SK-N-DZ (cell line): ENCODE measurements around the gene CLRN3.

Experiments used
- DNase-seq: peaks from one replicate; pipeline ENCODE4 v3.0.0-alpha.2; 2015; ENCODE audit warnings: low spot score

Gene CLRN3

DNA sequence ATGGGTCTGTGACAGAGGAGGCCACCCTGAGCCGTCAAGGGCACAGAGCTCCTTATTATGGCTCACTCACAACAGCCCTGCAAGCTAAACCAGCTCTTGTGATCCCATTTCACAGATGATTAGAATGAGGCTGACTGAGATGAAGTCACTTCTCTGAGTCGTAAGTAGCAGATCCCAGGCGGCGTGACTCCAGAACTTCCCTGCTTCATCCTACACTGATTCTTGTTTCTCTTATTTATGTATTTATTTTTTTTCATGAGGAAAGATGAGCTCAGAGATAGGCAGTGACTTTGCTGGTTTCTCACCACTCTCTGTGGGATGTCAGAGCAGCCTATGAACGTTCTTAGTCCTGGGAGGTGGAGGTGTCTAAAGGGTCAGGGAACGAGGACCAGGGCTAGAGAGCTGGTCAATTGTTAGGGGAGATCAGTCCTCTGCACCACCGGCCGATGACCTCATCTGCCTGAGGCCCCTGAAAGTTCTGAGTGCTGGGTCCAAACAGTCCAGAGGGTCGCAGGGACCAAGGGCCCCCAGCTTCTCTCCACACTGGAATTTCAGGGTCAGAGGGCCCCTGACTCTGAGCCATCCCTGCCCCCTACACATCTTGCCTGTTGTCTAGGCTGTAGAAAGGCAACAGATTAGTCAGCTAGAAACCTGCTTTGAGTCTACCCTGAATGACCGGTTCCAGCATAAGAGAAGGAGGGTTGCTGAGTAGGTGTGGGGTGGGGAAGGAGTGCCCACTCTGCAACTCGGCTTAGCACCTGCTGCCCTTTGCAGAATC is 17.9 kb downstream of the CLRN3 start:
- no peak for DNase-seq

DNA sequence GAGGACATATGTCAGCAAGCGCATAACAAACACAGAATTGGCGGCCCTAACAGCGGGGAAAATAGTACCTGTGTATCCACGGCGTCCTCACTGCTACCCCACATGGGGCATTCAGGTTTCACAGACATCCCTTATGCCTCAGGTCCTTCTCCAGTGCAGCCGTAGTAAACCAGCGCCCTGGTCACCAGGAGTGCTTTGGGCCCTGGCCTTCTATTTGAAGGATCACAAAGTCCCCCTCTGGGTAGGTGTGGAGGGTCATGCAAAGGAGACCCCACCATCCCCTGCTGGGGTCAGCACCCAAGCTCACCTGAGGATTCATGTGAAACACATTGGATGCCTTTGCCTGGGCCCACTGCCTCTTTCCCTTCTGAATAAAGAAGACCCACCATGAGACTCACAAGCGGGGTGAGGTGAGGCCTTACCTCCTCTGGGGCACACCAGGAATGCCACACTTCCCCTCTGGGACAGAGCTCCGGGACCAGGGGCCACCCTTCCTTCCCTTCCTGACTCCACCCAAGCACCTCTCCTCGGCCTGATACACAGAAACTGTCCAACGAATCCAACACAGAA is 18.8 kb downstream of the CLRN3 start:
- no peak for DNase-seq

DNA sequence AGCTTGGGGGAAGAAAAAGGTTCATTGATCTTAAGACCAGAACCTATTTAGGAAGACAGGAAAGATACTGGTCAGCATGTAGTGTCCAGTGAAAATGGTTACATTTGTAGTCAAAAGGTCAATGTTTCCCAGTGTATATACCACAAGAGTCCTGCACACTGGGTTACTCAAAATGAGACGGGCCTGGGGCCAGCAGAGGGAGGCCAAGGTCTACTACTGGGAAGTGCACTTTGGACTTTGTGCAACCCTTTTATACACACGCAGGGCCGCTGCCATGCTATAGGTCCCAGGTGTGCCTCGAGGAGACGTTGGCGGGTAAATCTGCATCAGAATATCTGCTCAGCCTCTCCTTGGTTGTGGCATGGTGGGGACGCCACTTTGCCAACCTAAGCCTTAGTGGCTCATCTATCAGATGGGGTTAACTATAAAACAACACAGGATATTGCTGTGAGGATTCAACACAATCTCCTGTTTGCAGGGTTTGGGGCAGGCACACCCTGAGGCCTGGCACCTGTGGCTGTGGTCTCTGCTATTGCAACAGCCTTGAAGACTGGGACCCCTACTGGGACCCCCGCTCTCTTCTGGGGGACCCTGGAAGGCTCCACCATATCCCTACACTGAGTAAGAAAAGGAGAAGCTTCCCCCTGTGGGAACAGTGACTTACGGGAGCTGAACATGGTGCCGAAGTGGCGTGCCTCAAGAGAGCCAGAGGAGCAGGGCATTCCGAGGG is 19.7 kb downstream of the CLRN3 start:
- DNase-seq = no peak

DNA sequence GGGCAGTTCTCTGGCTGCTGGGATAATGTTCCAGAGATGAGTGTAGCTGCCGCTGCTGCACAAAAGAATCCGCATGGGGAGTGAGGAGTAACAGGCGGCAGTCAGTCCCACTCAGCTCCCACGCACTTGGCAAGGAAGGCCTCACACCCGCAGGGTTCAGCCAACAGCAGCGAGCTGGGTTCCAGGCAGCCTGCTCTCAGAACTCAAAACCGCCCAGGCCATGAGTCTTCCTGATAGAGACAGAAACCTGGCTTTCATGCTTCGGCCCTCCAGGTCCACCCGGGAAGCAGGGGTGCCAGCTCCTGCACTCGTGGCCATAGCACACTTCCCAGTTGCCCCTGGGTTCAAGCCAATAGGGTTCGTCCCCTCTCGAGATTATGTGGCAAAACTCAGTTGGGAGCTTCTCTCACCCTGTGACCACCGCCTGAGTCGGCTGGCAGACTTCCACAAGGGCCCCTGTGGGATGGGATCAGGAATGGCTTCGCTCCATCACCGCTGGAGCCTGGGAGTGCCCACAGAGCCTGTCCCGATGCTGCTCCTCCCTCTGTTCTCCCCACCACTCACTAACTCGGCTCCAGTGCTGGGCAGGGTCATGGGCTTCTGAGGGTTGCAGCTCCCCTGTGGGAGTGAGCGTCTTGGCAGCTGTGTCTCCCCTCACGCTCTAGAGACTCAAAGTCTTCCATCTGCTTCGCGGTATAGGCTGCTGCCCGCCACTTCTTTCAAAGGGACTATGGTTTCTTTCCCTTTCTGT is 20.6 kb downstream of the CLRN3 start:
- DNase-seq = no peak

DNA sequence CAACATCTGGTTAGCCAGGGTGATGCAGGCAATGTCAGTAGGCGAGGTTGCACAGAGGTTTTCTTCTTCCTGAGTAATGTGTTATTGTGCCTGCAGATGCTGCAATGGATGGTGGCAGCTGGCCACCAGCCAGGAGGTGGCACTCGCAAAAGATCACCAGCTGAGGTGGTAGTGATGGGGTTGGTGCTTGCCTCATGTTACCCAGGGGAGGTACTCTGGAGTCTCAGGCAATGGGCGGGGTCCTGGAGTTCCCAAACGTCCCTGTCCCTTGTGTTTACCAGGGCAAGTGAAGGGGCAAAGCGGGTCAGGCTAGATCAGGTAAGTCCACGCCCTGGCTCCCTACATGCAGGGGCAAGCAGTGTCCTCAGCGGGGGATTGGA is 21.1 kb downstream of the CLRN3 start:
- no peak for DNase-seq

DNA sequence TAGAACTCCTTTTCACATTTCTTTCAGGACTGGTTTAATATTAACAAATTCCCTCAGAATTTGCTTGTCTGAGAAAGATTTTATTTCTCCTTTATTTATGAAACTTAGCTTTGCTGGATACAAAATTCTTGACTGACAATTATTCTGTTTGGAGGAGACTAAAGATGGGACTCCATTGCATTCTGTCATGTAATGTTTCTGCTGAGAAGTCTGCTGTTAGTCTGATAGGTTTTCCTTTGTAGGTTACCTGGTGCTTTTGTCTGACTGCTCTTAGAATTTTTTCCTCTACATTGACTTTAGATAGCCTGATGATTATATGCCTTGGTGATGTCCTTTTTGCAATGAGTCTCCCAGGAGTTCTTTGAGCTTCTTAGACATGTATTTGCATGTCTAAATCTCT is 23.4 kb downstream of the CLRN3 start:
- no peak for DNase-seq

DNA sequence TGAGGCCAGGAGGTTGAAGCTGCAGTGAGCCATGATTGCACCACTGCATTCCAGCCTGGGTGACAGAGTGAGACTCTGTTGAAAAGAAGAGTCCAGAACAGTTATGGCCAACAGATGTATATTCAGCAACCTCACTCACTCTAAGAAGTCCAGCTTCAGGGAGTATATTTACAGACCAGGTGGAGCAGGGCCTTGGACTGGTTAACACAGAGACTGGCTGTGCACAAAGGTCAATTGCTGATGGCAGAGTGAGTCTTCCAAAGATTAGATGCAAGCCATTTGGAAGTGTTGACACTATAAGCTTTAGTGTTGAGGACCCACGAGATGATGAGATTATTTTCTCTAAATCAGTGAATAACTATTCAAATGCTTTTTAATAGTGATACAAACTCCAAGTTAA is 24.9 kb downstream of the CLRN3 start:
- no peak for DNase-seq

DNA sequence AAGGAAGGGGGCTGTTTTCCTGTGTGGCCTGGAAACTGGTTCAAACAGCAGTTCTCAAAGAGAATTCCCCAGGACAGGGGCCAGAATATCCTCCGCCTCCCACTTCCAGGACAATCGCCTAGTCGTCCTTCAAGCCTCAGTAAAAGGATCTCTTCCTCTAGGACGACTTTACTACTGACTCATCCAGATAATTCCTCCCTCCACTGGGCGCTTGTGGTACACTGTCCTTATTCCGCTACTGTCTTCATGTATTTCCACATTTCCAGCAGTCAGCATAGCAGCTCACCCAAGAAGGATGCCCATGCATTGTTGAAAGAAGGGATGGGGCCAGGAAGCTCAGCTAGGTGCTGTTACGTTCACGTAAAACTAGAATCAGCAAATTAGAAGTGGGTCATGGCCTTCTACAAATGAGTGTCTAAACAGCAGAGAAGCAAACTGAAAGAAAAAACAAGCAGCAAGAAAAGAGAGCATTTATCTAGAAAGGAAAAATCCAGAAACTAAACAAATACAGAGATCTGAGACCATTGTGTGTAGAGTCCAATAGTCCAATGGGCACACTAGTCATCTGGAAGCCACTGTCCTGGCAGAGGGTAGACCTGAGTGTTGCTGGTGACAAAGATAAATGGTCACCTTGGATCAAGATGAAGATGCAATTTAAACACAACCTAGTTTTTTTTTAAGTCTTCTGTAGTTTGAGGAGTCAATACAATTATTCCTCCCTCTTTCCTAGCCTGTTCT is 26.3 kb downstream of the CLRN3 start:
- no peak for DNase-seq

DNA sequence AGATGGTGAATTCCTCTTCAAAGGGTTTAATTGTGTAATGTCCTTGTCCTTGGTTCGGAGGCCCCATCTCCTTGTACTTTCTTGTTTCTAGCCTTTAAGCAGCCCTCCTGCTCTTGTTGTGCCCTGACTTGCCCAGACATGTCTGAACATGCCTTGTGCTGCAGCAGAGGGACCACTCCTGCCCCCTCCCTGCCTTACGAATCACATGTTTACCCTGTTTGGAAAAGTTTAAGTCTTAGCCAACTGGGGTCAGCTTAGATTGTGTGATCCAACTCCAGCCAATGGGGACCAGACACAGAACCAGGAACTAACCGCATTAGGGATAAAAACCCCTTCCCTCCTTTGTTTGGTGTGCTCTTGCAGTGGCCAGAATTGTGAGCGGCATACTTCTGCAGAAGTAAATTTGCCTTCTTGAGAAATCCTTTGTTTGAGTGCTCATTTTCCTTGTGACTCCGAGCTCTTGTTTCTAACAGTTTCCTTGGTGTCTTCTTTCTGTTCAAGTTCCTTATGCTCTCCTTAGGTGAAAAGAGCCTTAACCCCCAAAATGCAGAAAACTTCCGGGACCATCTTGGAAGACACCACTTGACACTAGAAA is 29.4 kb downstream of the CLRN3 start:
- no peak for DNase-seq

DNA sequence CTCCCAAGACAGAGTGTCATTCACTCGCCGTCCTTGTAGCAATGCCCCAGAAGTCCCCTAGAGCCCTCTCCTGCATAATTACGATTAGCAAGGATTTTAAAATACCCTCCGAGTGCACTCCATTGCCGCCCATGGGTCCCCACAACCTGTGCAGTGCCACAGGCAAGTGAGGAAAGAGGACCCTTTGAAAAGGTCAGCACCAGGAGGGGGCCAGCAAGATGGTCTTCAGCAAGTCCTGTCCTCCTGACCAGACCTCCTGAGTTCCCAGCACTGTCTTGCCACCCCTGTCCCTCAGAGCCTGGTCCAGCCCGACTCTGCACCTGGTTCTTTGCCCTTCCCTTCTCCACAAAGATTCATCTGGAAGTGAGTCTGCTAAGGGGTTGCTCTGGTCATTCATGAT is 32.1 kb downstream of the CLRN3 start:
- no peak for DNase-seq

DNA sequence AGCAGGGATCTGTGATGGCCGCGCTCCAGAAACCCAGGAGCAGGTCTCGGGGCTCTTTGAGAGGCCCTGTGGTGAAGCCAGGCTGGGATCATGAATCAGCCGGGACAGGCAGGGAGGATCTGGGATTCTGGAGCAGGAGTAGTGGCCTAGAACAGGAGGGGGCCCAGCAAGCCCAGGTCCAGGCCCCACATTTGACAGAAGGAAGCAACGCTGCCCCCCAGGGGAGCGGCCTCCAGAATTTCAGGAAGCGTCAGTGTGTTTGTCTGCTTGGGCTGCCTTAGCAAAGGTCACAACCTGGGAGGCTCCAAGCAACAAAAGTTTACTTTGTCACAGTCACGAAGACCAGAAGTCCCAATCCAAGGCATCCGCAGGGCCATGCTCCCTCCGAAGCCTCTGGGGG is 36.8 kb downstream of the CLRN3 start:
- no peak for DNase-seq

DNA sequence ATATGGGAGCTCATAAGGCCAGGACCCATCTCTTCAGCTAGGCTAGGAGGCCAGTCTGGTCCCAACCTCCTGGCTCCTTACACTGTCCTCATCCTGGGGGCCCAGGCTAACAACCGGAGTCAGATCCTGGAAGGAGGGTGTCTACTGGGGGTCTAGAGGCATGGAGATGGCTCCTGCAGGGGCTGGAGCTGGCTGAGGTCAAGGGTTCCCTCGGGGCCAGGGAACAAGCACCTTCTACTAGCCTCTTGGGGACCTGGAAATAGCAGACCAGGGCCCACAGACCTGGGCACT is 37.2 kb downstream of the CLRN3 start:
- no peak for DNase-seq

DNA sequence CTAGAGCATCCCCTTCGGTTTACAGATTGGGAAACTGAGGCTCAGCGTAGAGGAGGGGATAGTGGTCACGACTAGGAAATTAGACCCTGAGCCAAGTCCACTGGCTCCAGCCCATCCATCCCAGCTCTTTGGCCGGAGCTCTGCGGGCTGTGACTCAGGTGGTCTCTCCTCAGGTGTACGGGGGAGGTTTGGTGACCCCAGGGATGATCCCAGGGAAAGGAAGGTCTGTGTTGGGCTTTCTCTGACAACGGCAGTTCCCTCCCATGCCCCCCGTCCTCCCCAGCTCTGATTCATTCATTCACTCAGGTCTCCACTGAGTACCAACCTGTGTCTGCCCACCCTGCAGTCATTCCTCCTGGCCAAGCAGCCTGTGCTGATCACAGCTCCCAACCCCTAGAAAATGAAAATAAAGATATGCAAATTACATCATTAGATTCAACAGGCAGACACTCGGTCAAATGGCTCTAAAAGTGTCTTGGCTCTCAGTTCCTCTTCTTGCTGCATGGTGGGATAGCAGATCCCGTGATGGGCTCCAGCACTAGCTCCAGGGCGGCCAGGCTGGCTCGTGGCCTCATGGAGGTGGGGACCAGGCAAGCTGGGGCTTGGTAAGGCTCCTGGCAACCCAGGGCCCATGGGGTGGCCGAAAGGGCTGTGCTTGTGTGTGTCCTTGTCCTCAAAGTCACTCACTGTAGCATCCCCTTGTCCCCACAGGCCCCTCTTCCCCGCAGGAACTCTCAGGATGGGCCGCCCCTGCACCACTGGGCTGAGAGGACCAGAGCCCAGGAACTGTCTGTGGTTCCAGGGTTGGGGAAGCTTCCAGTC is 37.8 kb downstream of the CLRN3 start:
- DNase-seq = no peak

DNA sequence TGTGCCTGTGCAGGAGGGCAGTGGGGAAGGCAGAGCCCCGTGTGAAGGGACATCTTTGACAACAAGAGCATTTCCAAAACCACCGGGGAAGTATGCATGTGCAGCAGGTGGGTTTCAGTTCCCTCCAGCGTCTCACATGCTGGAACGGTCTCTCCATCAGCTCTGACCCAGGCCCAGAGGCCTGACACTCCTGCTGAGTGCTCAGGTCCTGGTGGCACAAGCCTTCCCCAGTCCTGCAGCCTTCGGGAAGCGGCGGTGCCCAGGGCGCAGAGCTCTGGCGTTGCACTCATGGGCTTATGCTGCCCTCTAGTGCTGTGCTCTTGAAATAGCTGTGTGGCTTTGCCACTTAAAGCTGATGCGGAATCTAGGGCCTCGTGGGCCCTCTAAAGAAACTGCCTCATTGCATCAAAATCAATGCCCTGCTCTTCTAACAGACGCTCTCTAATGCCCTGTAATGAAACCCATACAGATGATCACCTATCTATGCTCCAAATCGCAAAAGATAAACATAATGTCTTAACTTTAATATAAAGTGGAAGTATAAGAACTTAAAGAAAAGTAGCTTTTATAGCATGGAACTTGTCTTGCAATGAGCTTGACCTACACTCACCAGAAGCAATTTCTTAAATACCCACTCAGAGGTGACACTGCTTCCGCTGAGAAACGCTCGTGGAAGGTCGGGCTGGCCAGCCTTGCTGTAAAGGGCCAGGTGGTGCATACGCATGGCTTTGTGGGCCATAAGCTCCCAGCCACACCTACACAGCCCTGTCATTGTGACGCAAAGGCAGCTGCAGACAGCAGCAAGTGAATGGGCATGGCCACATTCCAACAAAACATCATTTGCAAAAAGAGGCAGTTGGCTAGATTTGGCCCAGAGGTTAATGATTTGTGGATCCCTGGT is 38.6 kb downstream of the CLRN3 start:
- DNase-seq = peak; percentile 34

DNA sequence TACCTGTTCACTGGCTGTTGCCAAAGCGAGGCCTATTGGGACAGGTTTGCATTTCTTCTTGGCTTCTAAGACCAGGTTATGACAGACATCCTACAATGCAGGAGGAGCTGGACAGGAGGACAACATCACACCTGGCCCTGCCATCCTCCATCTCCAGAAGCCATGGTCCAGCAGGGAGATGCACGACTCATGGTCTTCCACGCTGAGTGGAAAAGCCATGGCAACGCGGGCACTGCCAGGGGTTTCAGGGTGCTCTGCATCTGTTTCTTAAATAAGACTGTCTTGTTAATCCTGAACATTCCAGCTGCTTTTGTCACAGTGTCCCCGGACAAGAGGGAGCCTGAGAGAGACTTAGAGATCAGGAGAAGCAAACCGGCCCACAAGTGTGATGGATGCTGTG is 40.3 kb downstream of the CLRN3 start:
- no peak for DNase-seq

DNA sequence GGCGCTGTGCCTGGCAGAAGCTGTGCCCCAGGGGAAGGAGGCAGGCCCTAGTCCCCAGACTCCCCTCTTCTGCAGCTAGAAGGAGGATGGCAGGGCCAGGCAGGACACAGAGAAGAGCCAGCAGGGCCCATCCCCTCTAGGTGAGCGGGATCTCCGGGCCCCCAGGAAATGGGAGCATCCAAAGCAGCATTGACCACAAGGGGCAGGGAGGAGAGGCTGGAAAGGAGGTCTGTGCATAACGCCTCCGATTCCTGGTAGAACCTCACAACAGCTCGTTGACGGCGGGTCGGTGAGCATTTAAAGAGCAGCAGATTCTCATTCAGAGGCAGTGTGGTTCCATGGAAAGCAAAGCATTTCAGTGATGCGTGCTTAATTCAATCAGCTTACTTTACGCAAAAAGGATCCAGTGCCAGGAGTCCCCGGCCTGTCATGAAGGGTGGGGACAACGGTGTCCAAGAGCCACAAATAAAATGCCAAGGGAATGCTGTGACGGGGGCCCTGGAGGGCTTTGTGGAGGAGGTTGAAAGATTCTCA is 41.0 kb downstream of the CLRN3 start:
- no peak for DNase-seq

DNA sequence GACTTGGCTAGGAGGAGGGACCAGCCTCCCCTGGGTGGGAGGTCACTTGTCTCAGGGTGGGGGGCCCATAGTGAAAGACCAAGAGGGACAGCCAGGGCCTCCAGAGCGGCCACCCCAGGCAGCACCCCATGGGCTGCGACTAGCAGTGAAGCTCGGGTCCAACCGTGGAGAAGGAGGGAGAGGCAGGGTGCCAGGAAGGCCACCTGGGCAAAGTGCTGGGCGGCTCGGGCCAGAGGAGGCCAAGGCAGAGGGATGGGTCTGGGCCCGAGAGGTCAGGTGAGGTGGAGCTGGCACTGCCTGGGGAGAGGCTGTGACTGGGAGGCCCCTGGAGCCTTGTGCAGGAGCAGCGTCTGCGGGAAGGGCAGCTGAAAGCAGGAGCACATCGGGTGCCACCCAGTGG is 41.8 kb downstream of the CLRN3 start:
- DNase-seq = no peak

DNA sequence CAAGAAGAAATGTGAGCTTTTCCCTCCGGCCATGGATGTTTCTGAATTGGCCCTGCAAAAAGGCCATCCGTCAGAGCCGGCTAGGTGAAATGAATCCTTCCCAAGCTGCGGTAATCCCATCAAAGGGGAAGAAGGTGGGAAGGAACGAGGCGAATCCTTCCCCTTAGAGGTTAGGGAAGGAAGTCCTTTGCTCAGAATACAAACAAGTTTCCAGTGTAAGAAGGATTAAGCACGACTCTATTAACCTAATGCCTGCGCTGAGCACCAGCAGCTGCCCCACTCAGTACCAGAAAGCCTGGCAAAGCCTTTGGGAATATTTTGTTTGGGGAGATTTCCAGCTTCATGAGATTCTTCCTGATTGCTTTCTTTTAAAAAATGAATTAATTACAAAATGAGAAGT is 42.8 kb downstream of the CLRN3 start:
- no peak for DNase-seq

DNA sequence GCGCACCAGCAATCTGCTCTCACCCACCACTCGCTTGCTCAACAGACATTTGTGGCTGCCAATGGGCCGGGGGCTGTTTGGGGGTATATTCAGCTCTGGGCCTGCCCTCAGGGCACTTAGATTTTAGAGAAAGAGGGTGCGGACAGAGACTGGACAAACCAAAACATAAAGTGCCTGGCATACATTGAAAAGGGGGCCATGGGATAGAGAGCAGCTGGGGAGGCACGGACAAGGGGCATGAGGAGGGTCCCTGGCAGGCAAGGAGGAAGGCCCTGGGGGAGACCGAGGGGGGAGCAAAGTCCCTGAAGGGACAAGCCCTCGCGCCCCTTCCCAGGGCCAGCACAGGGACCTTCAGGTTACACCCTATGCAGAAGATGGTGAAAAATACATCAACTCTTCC is 43.5 kb downstream of the CLRN3 start:
- DNase-seq = no peak
